Endothelial cell of umbilical vein (primary cell): ENCODE results near the gene HOXA3. TPM values are rescaled to one million over a fixed set of nuclear protein-coding genes. Genes with fewer than 3 reads are reported as not detected.

Experiments used
- BruUV-seq: library from RNA; stranded (reverse); fragments of 400-500 nt; replicated peaks from 2 replicates; lab custom pipeline; 2021; lab: Mats Ljungman, UMichigan
- CTCF ChIA-PET: fragments of 300-600, 350-600 bp; sonication (Branson Sonifier 250); formaldehyde crosslinking; loops from one replicate; lab custom pipeline; 2021; ENCODE audit warnings: antibody characterized with exemption, inconsistent platforms; lab: Charles Lee
- POLR2A ChIA-PET: fragments of 300-600, 350-600 bp; sonication (Branson Sonifier 250); formaldehyde crosslinking; loops from one replicate; lab custom pipeline; 2021; ENCODE audit warnings: antibody characterized with exemption, inconsistent platforms; lab: Charles Lee
- DNase-seq: peaks from one replicate; pipeline ENCODE4 v3.0.0-alpha.2; 2011; ENCODE audit warnings: low read depth, low spot score
- FAIRE-seq: peaks from 2 replicates; lab custom pipeline; 2011; peaks lifted over from hg19 to GRCh38; lab: Jason Lieb, UNC
- H2AFZ ChIP-seq: 2 replicates; pipeline ENCODE4 v1.6.0; 2012; ENCODE audit warnings: low read depth, low read length, control low read depth, inconsistent platforms
- H3K27ac ChIP-seq: 2 replicates; pipeline ENCODE4 v1.5.1; 2011; ENCODE audit warnings: low read depth, mild to moderate bottlenecking, control low read depth, low read length, moderate library complexity; ENCODE audit not compliant: insufficient read depth
- H3K27me3 ChIP-seq, 2 experiments: 2 replicates each; pipeline versions ENCODE4 v1.6.0 to v1.6.1; 2011; ENCODE audit warnings: low read length in 2 of 2, mixed read lengths in 1 of 2; ENCODE audit not compliant: control insufficient read depth in 2 of 2, insufficient read depth in 2 of 2
- H3K36me3 ChIP-seq, 2 experiments: 2 replicates in 1 of 2; 3 replicates in 1 of 2; pipeline ENCODE4 v1.5.1; 2011; ENCODE audit warnings: low read length in 2 of 2, mild to moderate bottlenecking in 1 of 2, moderate library complexity in 1 of 2; ENCODE audit not compliant: control insufficient read depth in 2 of 2, insufficient read depth in 2 of 2; ENCODE audit errors: extremely low read depth in 1 of 2
- H3K4me1 ChIP-seq: 3 replicates; pipeline ENCODE4 v1.5.1; 2011; ENCODE audit warnings: mild to moderate bottlenecking, low read length; ENCODE audit not compliant: control insufficient read depth, insufficient read depth; ENCODE audit errors: extremely low read depth
- H3K4me2 ChIP-seq: 2 replicates; pipeline ENCODE4 v1.6.1; 2011; ENCODE audit warnings: low read length, control low read depth, mixed read lengths; ENCODE audit not compliant: insufficient read depth
- H3K4me3 ChIP-seq, 3 experiments: fragments of 200-600 bp in 1 of 3; sonication (generic), shearing (Covaris generic) in 1 of 3; replicated peaks in 1 of 3; 2 replicates each; pipeline ENCODE4 v1.5.1; 2011 to 2016; ENCODE audit warnings: control low read depth in 3 of 3, low read length in 3 of 3, mild to moderate bottlenecking in 2 of 3, inconsistent platforms in 1 of 3, low read depth in 1 of 3, moderate library complexity in 1 of 3; ENCODE audit not compliant: insufficient read depth in 1 of 3
- H3K79me2 ChIP-seq: 2 replicates; pipeline ENCODE4 v1.6.0; 2012; ENCODE audit warnings: low read length, inconsistent platforms; ENCODE audit not compliant: control insufficient read depth, insufficient read depth
- H3K9ac ChIP-seq: replicated peaks from 2 replicates; pipeline ENCODE3; 2011; ENCODE audit warnings: low read length, control low read depth; ENCODE audit not compliant: insufficient read depth; ENCODE audit errors: extremely low read depth
- H3K9me1 ChIP-seq: replicated peaks from 3 replicates; pipeline ENCODE4 v1.6.0; 2011; ENCODE audit warnings: mild to moderate bottlenecking, low read length; ENCODE audit not compliant: control insufficient read depth, insufficient read depth; ENCODE audit errors: extremely low read depth
- H3K9me3 ChIP-seq: replicated peaks from 2 replicates; pipeline ENCODE4 v1.5.1; 2012; ENCODE audit warnings: low read length, inconsistent platforms; ENCODE audit not compliant: control insufficient read depth, insufficient read depth
- H4K20me1 ChIP-seq: replicated peaks from 2 replicates; pipeline ENCODE3; 2011; ENCODE audit warnings: mild to moderate bottlenecking, low read length; ENCODE audit not compliant: control insufficient read depth, insufficient read depth; ENCODE audit errors: extremely low read depth
- EZH2 ChIP-seq: IDR thresholded peaks from 2 replicates; pipeline ENCODE4 v1.6.1; 2012; ENCODE audit warnings: borderline replicate concordance, low read depth, mild to moderate bottlenecking, moderate library complexity, low read length, inconsistent platforms; ENCODE audit not compliant: severe bottlenecking
- FOS ChIP-seq: IDR thresholded peaks from 2 replicates; pipeline ENCODE4 v1.6.1; 2011; ENCODE audit warnings: mild to moderate bottlenecking, low read length, moderate library complexity, borderline replicate concordance; ENCODE audit not compliant: insufficient read depth
- GATA2 ChIP-seq: IDR thresholded peaks from 2 replicates; pipeline ENCODE4 v1.7.0; 2011; ENCODE audit warnings: low read depth, mild to moderate bottlenecking, moderate library complexity, mixed read lengths, low read length; ENCODE audit not compliant: insufficient read length, insufficient read depth
- JUN ChIP-seq: IDR thresholded peaks from 2 replicates; pipeline ENCODE4 v1.6.1; 2011; ENCODE audit warnings: borderline replicate concordance, low read depth; ENCODE audit not compliant: insufficient read length, insufficient read depth
- MYC ChIP-seq: IDR thresholded peaks from one replicate; pipeline ENCODE4 v1.6.1; 2011; ENCODE audit warnings: mild to moderate bottlenecking, low read depth, low read length
- POLR2A ChIP-seq: IDR thresholded peaks from 2 replicates; pipeline ENCODE4 v1.6.1; 2012; ENCODE audit warnings: low read depth, mild to moderate bottlenecking, control low read depth, low read length
- POLR2AphosphoS5 ChIP-seq: IDR thresholded peaks from 2 replicates; pipeline ENCODE4 v1.6.1; 2012; ENCODE audit warnings: low read depth, mild to moderate bottlenecking, control low read depth, low read length, moderate library complexity; ENCODE audit not compliant: insufficient read depth
- dilution Hi-C: fragments of 300-500 bp; cut with MboI; formaldehyde crosslinking; loops from one replicate; pipeline ENCODE4 v1.15.0; 2019; ENCODE audit warnings: low sequenced_read_pairs; ENCODE audit not compliant: extremely low pct_ligation_motif_present
- intact Hi-C: fragments of 100-400 bp; cut with micrococcal nuclease; formaldehyde crosslinking; loops from one replicate; pipeline ENCODE4 v1.10.0; 2022
- polyA plus RNA-seq, 4 experiments: library from polyadenylated mRNA; depleted of rRNA in 3 of 4; stranded (reverse) in 3 of 4; unstranded in 1 of 4; fragments of >200 nt; gene quantifications; 2 replicates each; pipeline versions ENCODE4 v1.2.1 to v1.2.3, GENCODE V29; 2011 to 2012; ENCODE audit warnings: missing spikeins in 1 of 4
- total RNA-seq: library from RNA; stranded (reverse); gene quantifications from 2 replicates; pipeline ENCODE4 v1.2.3, GENCODE V29; 2021
- TF ChIP-seq, protein P1 (sequence below), 2 donors: IDR thresholded peaks; 1 replicate in 1 of 2; 2 replicates in 1 of 2; pipeline ENCODE4 v1.5.1; 2011; ENCODE audit warnings: low read length in 2 of 2, mild to moderate bottlenecking in 2 of 2, moderate library complexity in 2 of 2, control low read depth in 1 of 2, inconsistent platforms in 1 of 2, low read depth in 1 of 2; ENCODE audit not compliant: insufficient read depth in 1 of 2; ENCODE audit errors: extremely low read depth in 1 of 2
- TF ChIP-seq, protein P2 (sequence below): IDR thresholded peaks from 2 replicates; pipeline ENCODE4 v1.6.1; 2011; ENCODE audit not compliant: insufficient read depth, insufficient read length

The HOXA3 gene
- total and polyA plus RNA-seq, 2 donors (not counting 3 experiments of a cell fraction or from before 2014, with no cell fraction given): 4.7 to 14.0 TPM

DNA sequence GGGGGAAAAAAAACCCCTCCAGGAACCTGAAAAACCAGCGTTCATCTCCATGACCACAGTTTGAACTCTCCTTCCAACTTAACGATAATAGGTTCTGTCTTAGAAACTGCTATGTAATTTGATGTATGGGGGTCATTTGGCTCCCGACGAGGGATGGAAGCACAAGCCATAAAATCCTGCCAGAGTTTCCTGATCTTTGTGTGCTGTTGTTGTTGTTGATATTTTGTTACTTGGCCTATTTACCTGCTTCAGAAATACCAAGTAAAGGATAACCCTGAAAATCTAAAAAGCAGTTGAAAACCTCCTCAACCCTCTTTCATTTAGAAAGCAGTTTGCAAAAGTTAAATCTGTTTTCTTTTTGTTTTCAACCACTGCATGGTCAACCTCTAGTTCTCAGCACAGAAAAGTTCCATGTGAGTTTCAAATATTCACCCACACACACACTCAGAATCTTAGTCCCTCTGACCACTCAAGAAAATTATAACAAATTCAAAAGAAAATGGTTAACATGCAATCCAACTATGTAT is 40.6 kb downstream of the HOXA3 start:
- TF ChIP-seq GATA2: no peak
- TF ChIP-seq POLR2AphosphoS5: no peak
- no peak for TF ChIP-seq MYC
- no peak for TF ChIP-seq FOS
- TF ChIP-seq, protein P1, sequence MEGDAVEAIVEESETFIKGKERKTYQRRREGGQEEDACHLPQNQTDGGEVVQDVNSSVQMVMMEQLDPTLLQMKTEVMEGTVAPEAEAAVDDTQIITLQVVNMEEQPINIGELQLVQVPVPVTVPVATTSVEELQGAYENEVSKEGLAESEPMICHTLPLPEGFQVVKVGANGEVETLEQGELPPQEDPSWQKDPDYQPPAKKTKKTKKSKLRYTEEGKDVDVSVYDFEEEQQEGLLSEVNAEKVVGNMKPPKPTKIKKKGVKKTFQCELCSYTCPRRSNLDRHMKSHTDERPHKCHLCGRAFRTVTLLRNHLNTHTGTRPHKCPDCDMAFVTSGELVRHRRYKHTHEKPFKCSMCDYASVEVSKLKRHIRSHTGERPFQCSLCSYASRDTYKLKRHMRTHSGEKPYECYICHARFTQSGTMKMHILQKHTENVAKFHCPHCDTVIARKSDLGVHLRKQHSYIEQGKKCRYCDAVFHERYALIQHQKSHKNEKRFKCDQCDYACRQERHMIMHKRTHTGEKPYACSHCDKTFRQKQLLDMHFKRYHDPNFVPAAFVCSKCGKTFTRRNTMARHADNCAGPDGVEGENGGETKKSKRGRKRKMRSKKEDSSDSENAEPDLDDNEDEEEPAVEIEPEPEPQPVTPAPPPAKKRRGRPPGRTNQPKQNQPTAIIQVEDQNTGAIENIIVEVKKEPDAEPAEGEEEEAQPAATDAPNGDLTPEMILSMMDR (IDR thresholded peaks at IDR 0.05; ENCODE audit: extremely low read depth in 1 of 2, insufficient read depth in 1 of 2, low read depth in 1 of 2, low read length in 2 of 2): no peak
- no peak for TF ChIP-seq EZH2
- no peak for TF ChIP-seq JUN
- TF ChIP-seq, protein P2, sequence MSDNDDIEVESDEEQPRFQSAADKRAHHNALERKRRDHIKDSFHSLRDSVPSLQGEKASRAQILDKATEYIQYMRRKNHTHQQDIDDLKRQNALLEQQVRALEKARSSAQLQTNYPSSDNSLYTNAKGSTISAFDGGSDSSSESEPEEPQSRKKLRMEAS: no peak
- TF ChIP-seq POLR2A: no peak
- no TSS peak for BruUV-seq
- CTCF ChIA-PET: interaction anchor here (0.9 to 3.7 kb wide), 4 partner anchors 8 to 742 kb away, joined by 3 to 36 read pairs (median 6); partner anchors contain the start of gene HOXA1

More for the DNA sequence above, 40.6 kb downstream of the HOXA3 start:
- Histone ChIP-seq H3K79me2 (peaks cover 76% of the 10 kb centered on the region), H3K9ac (peak overlapping the region; percentile 80), H4K20me1 (no peaks in the 10 kb centered on the region), H3K9me3 (no peaks in the 10 kb centered on the region), H3K27me3 (no peaks in the 10 kb centered on the region), H3K36me3 (peaks cover 0 to 5% of the 10 kb centered on the region in 2 experiments), H3K4me1 (peaks cover 76% of the 10 kb centered on the region), H3K27ac (peak overlapping the region; percentile 96), H3K4me2 (peak overlapping the region; percentile 97), H2AFZ (no peak overlapping the region), H3K4me3 (peak overlapping the region in 2 of 3 experiments; percentile 3 to 84), H3K9me1 (no peaks in the 10 kb centered on the region)
- POLR2A ChIA-PET: interaction anchor here (1.4 kb wide), 1 partner anchor 54 kb away, joined by 4 read pairs; the partner anchor contains the start of gene HOXA9
- FAIRE-seq (peak; percentile 55), DNase-seq (peak; percentile 75)
- dilution Hi-C loops (no loop called here), intact Hi-C loops (loop anchor here (10.0 kb wide), 1 partner anchor 957 kb away; the partner anchor contains the start of gene NFE2L3)
